ENCODE results near the gene NACC2.

DNA sequence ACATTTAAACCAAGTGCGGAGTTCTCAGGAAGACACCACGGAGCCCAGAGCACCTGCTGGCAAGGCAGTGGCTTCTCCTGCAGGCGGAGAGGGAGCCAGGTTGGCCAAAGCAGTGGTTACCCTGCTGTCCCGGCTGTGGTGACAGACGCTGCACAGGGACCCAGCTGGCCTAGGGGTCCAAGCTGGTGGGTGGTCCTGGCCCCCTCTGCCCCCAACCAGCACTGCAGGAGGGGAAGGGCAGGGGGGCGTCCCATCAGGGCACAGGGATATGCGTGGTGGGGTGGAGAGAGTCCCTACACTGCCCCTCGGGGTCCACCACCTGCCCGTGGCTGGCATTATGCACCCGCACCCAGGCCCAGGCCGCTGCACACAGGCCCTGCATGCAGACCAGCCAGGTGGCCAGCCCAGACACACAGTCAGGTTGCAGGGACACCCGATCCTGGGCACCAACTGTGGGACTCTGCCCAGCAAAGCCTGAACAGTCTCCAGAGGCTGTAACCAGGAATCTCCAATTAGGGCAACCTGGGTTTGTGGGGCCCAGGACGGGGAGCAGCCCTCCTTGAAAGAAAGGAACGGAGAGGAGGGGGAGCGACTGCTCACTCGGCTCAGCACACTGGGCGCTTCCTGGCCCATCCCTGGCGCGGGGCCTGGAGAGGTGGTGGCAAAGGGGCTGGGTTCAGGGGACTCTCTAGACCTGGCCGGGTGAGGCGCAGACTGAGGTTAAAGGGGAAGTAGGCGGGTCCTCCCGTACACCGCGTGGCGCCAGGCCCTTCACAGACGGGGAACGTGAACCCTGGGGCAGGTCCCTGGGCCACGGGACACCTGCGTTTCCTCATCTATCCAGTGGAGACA, 46.3 kb downstream of the NACC2 start:
- TF ChIP-seq, protein P1, sequence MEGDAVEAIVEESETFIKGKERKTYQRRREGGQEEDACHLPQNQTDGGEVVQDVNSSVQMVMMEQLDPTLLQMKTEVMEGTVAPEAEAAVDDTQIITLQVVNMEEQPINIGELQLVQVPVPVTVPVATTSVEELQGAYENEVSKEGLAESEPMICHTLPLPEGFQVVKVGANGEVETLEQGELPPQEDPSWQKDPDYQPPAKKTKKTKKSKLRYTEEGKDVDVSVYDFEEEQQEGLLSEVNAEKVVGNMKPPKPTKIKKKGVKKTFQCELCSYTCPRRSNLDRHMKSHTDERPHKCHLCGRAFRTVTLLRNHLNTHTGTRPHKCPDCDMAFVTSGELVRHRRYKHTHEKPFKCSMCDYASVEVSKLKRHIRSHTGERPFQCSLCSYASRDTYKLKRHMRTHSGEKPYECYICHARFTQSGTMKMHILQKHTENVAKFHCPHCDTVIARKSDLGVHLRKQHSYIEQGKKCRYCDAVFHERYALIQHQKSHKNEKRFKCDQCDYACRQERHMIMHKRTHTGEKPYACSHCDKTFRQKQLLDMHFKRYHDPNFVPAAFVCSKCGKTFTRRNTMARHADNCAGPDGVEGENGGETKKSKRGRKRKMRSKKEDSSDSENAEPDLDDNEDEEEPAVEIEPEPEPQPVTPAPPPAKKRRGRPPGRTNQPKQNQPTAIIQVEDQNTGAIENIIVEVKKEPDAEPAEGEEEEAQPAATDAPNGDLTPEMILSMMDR (IDR thresholded peaks at IDR 0.05; ENCODE audit: insufficient read depth, low read depth, low read length): no peak
- TF ChIP-seq EZH2 (IDR thresholded peaks at IDR 0.05; ENCODE audit: insufficient read depth, low read length): no peak

Data from astrocyte (in vitro differentiated cells and primary cell).